ENCODE measurements around the gene FGD3. TPM values are rescaled to one million over a fixed set of nuclear protein-coding genes. Genes with fewer than 3 reads are reported as not detected.

The FGD3 gene
- polyA plus RNA-seq, 3 donors from 2014 or later, result 46.9 to 137 (median 57.0) TPM

DNA sequence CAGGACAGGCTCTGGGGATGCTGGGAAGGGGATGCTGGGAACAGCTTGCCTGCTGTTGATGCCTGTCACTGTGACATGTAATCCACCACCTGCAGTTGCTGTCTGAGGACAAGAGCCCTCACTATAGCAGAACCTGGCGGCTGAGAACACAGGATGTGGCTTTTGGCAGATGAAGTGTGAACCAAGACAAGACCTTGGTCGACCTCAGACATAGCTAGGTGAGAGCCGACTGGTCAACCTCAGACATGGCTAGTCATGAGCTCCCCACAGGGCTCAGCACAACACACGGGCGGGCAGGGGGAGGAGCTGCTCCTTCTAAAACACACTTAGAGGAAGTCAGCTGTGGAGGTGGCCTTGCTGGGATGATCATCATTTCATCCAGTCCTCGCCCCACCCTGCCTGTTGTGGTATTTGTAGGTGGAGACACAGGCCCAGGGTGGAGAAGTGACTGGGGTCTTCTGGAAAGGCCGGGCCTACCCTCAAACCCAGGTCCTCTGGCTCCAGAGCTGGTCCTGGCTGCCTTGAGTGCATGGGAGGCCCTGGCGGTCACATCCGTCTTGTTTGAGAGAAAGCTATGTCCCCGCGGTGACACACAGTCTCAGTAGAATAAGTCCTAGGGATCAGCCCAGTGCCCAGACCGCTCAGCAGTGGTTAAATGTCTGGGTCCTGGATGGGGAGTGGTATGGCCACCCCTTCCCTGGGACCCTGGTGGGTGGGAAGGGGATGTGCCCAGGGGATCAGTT, 117.2 kb downstream of the FGD3 start:
- H3K4me3 Mint-ChIP-seq, result peak overlapping the region; percentile 82 to 88 (median 85)
- peak; percentile 94 to 95 (median 94) for DNase-seq
- no peaks in the 10 kb centered on the region for H3K9me3 Mint-ChIP-seq
- H3K27ac Mint-ChIP-seq, result peak overlapping the region; percentile 85 to 97 (median 94)
- no peaks in the 10 kb centered on the region for H3K36me3 Mint-ChIP-seq
- peaks cover 22 to 43% (median 35%) of the 10 kb centered on the region in 3 donors for H3K27me3 Mint-ChIP-seq (ENCODE audit: low read depth in 3 of 3)
- H3K4me1 Mint-ChIP-seq, result peaks cover 61 to 67% of the 10 kb centered on the region in 2 donors

DNA sequence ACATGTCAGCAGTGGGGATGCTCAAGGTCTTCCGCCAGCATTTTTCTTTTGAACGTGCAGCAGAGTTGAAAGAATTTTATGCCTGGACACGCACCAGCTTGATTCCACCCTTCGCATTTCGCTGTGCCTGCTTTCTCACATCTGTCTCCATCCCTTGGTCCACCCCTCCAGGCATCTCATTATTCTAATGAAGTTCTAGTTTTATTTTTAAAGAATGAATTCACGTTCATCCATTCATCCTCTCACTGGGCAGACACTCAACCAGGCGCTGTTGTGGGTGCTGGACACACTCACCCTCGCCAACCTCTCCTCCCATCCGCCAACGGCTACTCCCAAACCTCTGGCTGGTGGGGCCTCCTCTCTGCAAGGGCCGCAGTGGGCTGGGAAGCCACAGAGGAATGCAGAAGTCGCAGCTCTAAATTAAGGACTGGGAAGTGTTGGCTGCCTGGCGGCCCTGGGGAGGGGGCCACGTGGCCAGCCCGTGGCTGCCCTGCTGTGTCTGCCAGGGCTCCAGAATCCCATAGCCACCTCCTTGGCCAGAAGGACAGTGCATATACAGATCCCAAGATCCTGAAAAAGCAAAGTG, 117.9 kb downstream of the FGD3 start:
- Mint-ChIP-seq H3K27me3 (ENCODE audit: low read depth in 3 of 3) (peaks cover 19 to 39% (median 37%) of the 10 kb centered on the region in 3 donors), H3K27ac (peak overlapping the region; percentile 85 to 97 (median 94)), H3K36me3 (no peaks in the 10 kb centered on the region), H3K4me1 (peaks cover 54 to 60% of the 10 kb centered on the region in 2 donors), H3K4me3 (peak overlapping the region; percentile 82 to 88 (median 85)), H3K9me3 (no peaks in the 10 kb centered on the region)
- no peak for DNase-seq

GRCh38 chr9:93066978-93067603, 119.8 kb downstream of the FGD3 start:
- H3K27me3 Mint-ChIP-seq (ENCODE audit: low read depth in 3 of 3), result peaks cover 22 to 31% (median 28%) of the 10 kb centered on the region in 3 donors
- H3K36me3 Mint-ChIP-seq, result peaks cover 0 to 4% (median 0%) of the 10 kb centered on the region in 3 donors
- H3K4me3 Mint-ChIP-seq, result peak overlapping the region in 1 of 5 donors; percentile 2
- H3K9me3 Mint-ChIP-seq, result no peaks in the 10 kb centered on the region
- peak overlapping the region in 2 of 6 donors; percentile 42 to 54 for H3K27ac Mint-ChIP-seq
- peaks cover 36 to 41% of the 10 kb centered on the region in 2 donors for H3K4me1 Mint-ChIP-seq
- no peak for DNase-seq

DNA sequence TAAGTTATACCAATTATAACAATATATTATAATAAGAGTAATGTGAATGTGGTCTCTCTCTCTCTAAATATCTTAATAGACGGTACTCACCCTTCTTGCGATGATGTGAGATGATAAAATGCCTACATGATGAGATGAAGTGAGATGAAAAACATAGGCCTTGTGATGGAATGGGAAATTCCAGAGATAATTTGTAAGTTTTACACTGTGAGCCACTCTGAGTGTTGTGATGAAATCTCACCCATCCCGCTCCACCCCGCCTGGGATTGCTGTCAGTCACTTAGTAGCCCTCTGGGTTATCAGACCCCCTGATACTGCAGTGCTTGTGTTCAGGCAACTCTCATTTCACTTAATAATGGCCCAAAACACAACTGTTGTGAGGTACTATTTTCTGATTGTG, 121.6 kb downstream of the FGD3 start:
- no peaks in the 10 kb centered on the region for H3K9me3 Mint-ChIP-seq
- peaks cover 20 to 35% (median 34%) of the 10 kb centered on the region in 3 donors for H3K27me3 Mint-ChIP-seq (ENCODE audit: low read depth in 3 of 3)
- peaks cover 22 to 30% of the 10 kb centered on the region in 2 donors for H3K4me1 Mint-ChIP-seq
- no peak for DNase-seq
- peaks cover 0 to 4% (median 0%) of the 10 kb centered on the region in 3 donors for H3K36me3 Mint-ChIP-seq
- no peak overlapping the region for H3K4me3 Mint-ChIP-seq
- H3K27ac Mint-ChIP-seq, result no peak overlapping the region

GRCh38 chr9:93071464-93071863, 124.1 kb downstream of the FGD3 start:
- Mint-ChIP-seq H3K27ac (no peak overlapping the region), H3K9me3 (no peaks in the 10 kb centered on the region), H3K36me3 (peaks cover 0 to 4% (median 0%) of the 10 kb centered on the region in 3 donors), H3K4me1 (peaks cover 0 to 7% of the 10 kb centered on the region in 2 donors), H3K4me3 (no peak overlapping the region), H3K27me3 (ENCODE audit: low read depth in 3 of 3) (peaks cover 12 to 31% (median 22%) of the 10 kb centered on the region in 3 donors)
- DNase-seq, result no peak

GRCh38 chr9:93072383-93072795, 125.1 kb downstream of the FGD3 start:
- Mint-ChIP-seq H3K4me3 (no peak overlapping the region), H3K27me3 (ENCODE audit: low read depth in 3 of 3) (peaks cover 12 to 32% (median 23%) of the 10 kb centered on the region in 3 donors), H3K9me3 (no peaks in the 10 kb centered on the region), H3K27ac (no peak overlapping the region), H3K36me3 (peaks cover 0 to 4% (median 0%) of the 10 kb centered on the region in 3 donors), H3K4me1 (peaks cover 0 to 2% of the 10 kb centered on the region in 2 donors)
- no peak for DNase-seq

DNA sequence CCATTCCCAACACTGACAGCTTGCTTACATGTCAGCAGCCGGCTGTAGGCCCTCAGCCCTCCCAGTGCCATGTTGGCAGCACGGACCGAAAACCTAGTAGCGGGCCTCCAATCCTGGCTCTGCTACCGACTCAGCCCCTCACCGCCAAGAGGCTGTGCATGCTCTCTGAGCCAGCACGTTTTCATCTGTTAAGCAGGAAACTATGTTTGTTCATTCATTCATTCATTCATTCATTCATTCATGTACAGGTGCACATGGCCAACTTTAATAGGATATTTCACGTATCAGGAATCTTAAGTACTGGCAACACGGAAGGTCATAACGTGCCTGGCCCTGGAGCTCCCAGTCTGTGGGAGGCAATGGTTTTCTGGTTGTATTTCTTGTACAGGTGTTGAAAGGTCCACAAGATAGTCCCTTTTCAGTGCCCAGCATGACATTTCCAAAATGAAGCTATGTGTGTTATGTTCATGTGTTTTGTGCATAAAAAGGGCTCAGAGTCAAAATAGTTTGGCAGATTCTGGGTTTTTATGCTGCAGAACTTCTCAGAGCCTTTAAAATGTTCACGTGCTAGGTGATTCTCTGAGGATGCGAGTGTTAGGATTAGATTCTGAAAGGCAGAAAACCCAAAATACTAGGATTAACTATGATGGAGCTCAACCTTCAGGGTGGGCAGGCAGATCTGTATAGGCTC, 128.9 kb downstream of the FGD3 start:
- Mint-ChIP-seq H3K4me3 (no peak overlapping the region), H3K27me3 (ENCODE audit: low read depth in 3 of 3) (peaks cover 17 to 34% (median 29%) of the 10 kb centered on the region in 3 donors), H3K9me3 (no peaks in the 10 kb centered on the region), H3K27ac (no peak overlapping the region), H3K36me3 (peaks cover 0 to 5% (median 0%) of the 10 kb centered on the region in 3 donors), H3K4me1 (peaks cover 0 to 8% of the 10 kb centered on the region in 2 donors)
- DNase-seq, result no peak

GRCh38 chr9:93076792-93077128, 129.4 kb downstream of the FGD3 start:
- Mint-ChIP-seq H3K4me3 (no peak overlapping the region), H3K27ac (no peak overlapping the region), H3K9me3 (no peaks in the 10 kb centered on the region), H3K27me3 (ENCODE audit: low read depth in 3 of 3) (peaks cover 13 to 36% (median 32%) of the 10 kb centered on the region in 3 donors), H3K4me1 (peaks cover 0 to 8% of the 10 kb centered on the region in 2 donors), H3K36me3 (peaks cover 0 to 5% (median 0%) of the 10 kb centered on the region in 3 donors)
- no peak for DNase-seq

- Mint-ChIP-seq H3K9me3 (no peaks in the 10 kb centered on the region), H3K27ac (no peak overlapping the region), H3K36me3 (peaks cover 0 to 5% (median 0%) of the 10 kb centered on the region in 3 donors), H3K4me3 (no peak overlapping the region), H3K27me3 (ENCODE audit: low read depth in 3 of 3) (peaks cover 13 to 32% (median 30%) of the 10 kb centered on the region in 3 donors), H3K4me1 (peaks cover 0 to 8% of the 10 kb centered on the region in 2 donors)
- DNase-seq, result no peak
Observed at GRCh38 chr9:93077367-93077766, 130.0 kb downstream of the FGD3 start.

DNA sequence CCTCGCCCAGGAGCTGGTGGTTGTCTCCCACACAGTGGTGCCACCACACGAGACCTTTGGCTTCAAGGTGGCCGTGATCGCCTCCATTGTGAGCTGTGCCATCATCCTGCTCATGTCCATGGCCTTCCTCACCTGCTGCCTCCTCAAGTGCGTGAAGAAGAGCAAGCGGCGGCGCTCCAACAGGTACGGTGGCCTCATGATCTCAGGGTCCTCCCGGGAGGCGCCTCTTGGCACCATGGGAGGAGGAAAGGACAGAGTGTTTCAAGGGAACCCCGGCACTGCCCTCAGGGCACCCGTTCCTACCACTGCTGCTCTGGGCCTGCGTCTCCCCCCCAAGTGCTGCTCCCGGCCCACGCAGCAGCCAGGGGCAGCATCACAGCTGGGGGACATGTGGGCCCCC, 130.5 kb downstream of the FGD3 start:
- no peak for DNase-seq
- peaks cover 0 to 12% of the 10 kb centered on the region in 2 donors for H3K4me1 Mint-ChIP-seq
- H3K9me3 Mint-ChIP-seq, result no peaks in the 10 kb centered on the region
- peaks cover 0 to 5% (median 0%) of the 10 kb centered on the region in 3 donors for H3K36me3 Mint-ChIP-seq
- H3K27me3 Mint-ChIP-seq (ENCODE audit: low read depth in 3 of 3), result peaks cover 13 to 31% (median 27%) of the 10 kb centered on the region in 3 donors
- no peak overlapping the region for H3K27ac Mint-ChIP-seq
- H3K4me3 Mint-ChIP-seq, result no peak overlapping the region

DNA sequence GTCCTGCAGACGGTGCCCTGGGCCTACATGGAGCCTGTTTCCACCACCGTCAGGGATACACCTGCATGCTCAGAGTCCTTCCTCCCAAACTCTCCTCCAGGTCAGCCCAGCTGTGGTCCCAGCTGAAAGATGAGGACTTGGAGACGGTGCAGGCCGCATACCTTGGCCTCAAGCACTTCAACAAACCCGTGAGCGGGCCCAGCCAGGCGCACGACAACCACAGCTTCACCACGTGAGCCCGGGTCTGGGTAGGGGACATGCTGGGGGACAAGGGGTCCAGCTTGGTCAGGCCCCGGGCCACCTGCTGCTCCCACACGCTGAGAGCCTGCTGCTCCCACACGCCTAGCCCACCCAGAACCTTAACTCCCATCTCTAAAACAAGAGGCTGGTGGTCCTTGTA, 132.0 kb downstream of the FGD3 start:
- peaks cover 16 to 29% (median 20%) of the 10 kb centered on the region in 3 donors for H3K27me3 Mint-ChIP-seq (ENCODE audit: low read depth in 3 of 3)
- H3K9me3 Mint-ChIP-seq, result no peaks in the 10 kb centered on the region
- no peak overlapping the region for H3K27ac Mint-ChIP-seq
- peaks cover 0 to 7% (median 4%) of the 10 kb centered on the region in 3 donors for H3K36me3 Mint-ChIP-seq
- peaks cover 7 to 19% of the 10 kb centered on the region in 2 donors for H3K4me1 Mint-ChIP-seq
- DNase-seq, result no peak
- H3K4me3 Mint-ChIP-seq, result no peak overlapping the region

DNA sequence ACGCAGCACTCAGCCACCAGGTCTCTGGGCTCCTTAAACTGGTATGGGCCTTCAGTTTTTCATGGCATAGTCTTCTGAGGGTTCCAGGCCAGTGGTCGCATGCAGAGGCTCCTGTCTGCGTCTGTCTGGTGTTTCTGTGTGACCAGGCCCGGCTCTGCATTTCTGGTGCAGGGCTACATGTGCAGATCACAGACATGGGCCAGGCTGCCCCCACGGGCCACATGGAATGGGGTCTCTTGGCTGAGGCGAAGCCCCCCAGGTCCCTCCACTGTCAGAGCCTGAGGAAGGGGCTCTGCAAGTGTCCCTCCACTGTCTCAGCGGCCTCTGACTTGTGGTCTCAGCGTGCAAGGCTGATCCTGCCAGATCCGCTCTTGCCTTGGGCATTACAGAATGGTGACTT, 133.1 kb downstream of the FGD3 start:
- peaks cover 7 to 19% of the 10 kb centered on the region in 2 donors for H3K4me1 Mint-ChIP-seq

DNA sequence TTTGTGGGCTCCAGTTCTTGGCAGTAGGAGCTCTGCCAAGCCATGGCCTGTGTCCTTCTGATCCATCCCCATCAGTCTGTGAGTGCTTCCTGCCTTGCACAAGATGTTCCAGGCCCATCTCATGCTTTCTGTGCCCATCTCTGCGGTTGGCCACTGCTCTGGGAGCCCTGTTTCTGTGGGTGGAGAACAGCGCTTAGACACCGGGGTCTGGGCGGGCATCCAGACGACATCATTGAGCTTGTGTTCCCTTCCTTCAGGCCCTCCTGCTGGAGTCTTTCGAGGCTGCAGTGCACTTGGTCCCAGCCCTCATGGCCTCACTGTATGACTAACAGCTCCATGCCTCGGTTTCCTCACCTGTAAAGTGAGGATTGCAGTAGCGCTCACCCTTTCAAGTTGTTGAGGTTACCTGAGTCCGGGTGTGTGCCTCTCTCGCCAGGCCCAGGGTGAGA, 133.8 kb downstream of the FGD3 start:
- Mint-ChIP-seq H3K36me3 (peaks cover 0 to 8% (median 7%) of the 10 kb centered on the region in 3 donors), H3K4me3 (no peak overlapping the region), H3K27ac (no peak overlapping the region), H3K4me1 (peaks cover 7 to 21% of the 10 kb centered on the region in 2 donors), H3K9me3 (no peaks in the 10 kb centered on the region), H3K27me3 (ENCODE audit: low read depth in 3 of 3) (peaks cover 12 to 24% (median 20%) of the 10 kb centered on the region in 3 donors)
- DNase-seq, result no peak

More for the DNA sequence above, 133.1 kb downstream of the FGD3 start:
- Mint-ChIP-seq H3K4me3 (no peak overlapping the region), H3K27ac (no peak overlapping the region), H3K9me3 (no peaks in the 10 kb centered on the region), H3K36me3 (peaks cover 0 to 7% (median 4%) of the 10 kb centered on the region in 3 donors), H3K27me3 (ENCODE audit: low read depth in 3 of 3) (peaks cover 12 to 21% (median 20%) of the 10 kb centered on the region in 3 donors)
- no peak for DNase-seq

Data from immature natural killer cell (primary cell).